CD14-positive monocyte (primary cell): ENCODE data around the gene SETD3. TPM values are rescaled to one million over a fixed set of nuclear protein-coding genes. Genes with fewer than 3 reads are reported as not detected.

Experiments
- DNase-seq, 3 donors: peaks; one replicate each; pipeline ENCODE4 v3.0.0-alpha.2; 2011 to 2022
- H2AFZ ChIP-seq: 2 replicates; pipeline ENCODE4 v1.6.0; 2012; ENCODE audit warnings: mild to moderate bottlenecking, low read depth, low read length, inconsistent platforms; ENCODE audit not compliant: insufficient read depth, poor library complexity, severe bottlenecking
- H3K27ac ChIP-seq, 2 donors: 1 replicate in 1 of 2; 2 replicates in 1 of 2; pipeline ENCODE4 v1.5.1; 2012 to 2013; ENCODE audit warnings: low read length in 2 of 2, control low read depth in 1 of 2, inconsistent platforms in 1 of 2, low read depth in 1 of 2, mild to moderate bottlenecking in 1 of 2
- H3K27me3 ChIP-seq, 2 donors: one replicate each; pipeline versions ENCODE4 v1.6.0 to v1.6.1; 2011 to 2013; ENCODE audit warnings: low read length in 2 of 2; ENCODE audit not compliant: control insufficient read depth in 2 of 2, insufficient read depth in 2 of 2
- H3K36me3 ChIP-seq, 2 donors: replicated peaks in 1 of 2; 1 replicate in 1 of 2; 2 replicates in 1 of 2; pipeline versions ENCODE4 v1.5.1 to v1.6.1; 2012 to 2013; ENCODE audit warnings: low read length in 2 of 2, control low read depth in 1 of 2, inconsistent platforms in 1 of 2, mild to moderate bottlenecking in 1 of 2; ENCODE audit not compliant: insufficient read depth in 2 of 2, control insufficient read depth in 1 of 2
- H3K4me1 ChIP-seq, 2 donors: 1 replicate in 1 of 2; 2 replicates in 1 of 2; pipeline versions ENCODE4 v1.5.1 to v1.6.1; 2012 to 2013; ENCODE audit warnings: low read length in 2 of 2, control low read depth in 1 of 2, inconsistent platforms in 1 of 2, mild to moderate bottlenecking in 1 of 2, moderate library complexity in 1 of 2; ENCODE audit not compliant: insufficient read depth in 2 of 2, control insufficient read depth in 1 of 2
- H3K4me2 ChIP-seq: replicated peaks from 2 replicates; pipeline ENCODE3; 2012; ENCODE audit warnings: low read length, moderate library complexity, mild to moderate bottlenecking; ENCODE audit not compliant: poor library complexity, severe bottlenecking; ENCODE audit errors: extremely low read depth
- H3K4me3 ChIP-seq, 3 experiments: fragments of 200-600 bp in 1 of 3; sonication (generic) in 1 of 3; replicated peaks in 1 of 3; 1 replicate in 2 of 3; 2 replicates in 1 of 3; pipeline ENCODE4 v1.5.1; 2011 to 2013; ENCODE audit warnings: low read length in 3 of 3, mild to moderate bottlenecking in 3 of 3, control low read depth in 2 of 3, low read depth in 2 of 3, inconsistent platforms in 1 of 3, moderate library complexity in 1 of 3
- H3K79me2 ChIP-seq: 2 replicates; pipeline ENCODE4 v1.6.0; 2012; ENCODE audit warnings: mild to moderate bottlenecking, control low read depth, inconsistent platforms, low read length, moderate library complexity; ENCODE audit not compliant: insufficient read depth
- H3K9ac ChIP-seq: 2 replicates; pipeline ENCODE4 v1.6.0; 2017; ENCODE audit warnings: low read length, mild to moderate bottlenecking; ENCODE audit not compliant: insufficient read depth, poor library complexity, severe bottlenecking
- H3K9me3 ChIP-seq, 2 donors: replicated peaks in 1 of 2; 1 replicate in 1 of 2; 2 replicates in 1 of 2; pipeline versions ENCODE4 v1.5.1 to v1.6.1; 2012 to 2013; ENCODE audit warnings: low read length in 2 of 2, control low read depth in 1 of 2; ENCODE audit not compliant: control insufficient read depth in 1 of 2, insufficient read depth in 1 of 2
- H4K20me1 ChIP-seq: 2 replicates; pipeline ENCODE4 v1.6.0; 2012; ENCODE audit warnings: mild to moderate bottlenecking, low read length, control low read depth, moderate library complexity; ENCODE audit not compliant: insufficient read depth
- H3K27ac Mint-ChIP-seq, 7 donors: one replicate each; pipeline ENCODE4 v1.8.0; 2020; ENCODE audit warnings: mild to moderate bottlenecking in 7 of 7, mixed read lengths in 7 of 7, moderate library complexity in 6 of 7, inconsistent platforms in 2 of 7
- H3K27me3 Mint-ChIP-seq, 3 donors: one replicate each; pipeline ENCODE4 v1.8.0; 2021 to 2022; ENCODE audit warnings: low read depth in 3 of 3, mild to moderate bottlenecking in 3 of 3, mixed read lengths in 3 of 3, moderate library complexity in 3 of 3, inconsistent platforms in 1 of 3
- H3K36me3 Mint-ChIP-seq, 2 donors: one replicate each; pipeline ENCODE4 v1.8.0; 2020; ENCODE audit warnings: mixed read lengths in 2 of 2, inconsistent platforms in 1 of 2, mild to moderate bottlenecking in 1 of 2
- H3K4me1 Mint-ChIP-seq: one replicate; pipeline ENCODE4 v1.8.0; 2020; ENCODE audit warnings: mild to moderate bottlenecking, mixed read lengths
- H3K4me3 Mint-ChIP-seq, 2 donors: one replicate each; pipeline ENCODE4 v1.8.0; 2020; ENCODE audit warnings: mild to moderate bottlenecking in 2 of 2, mixed read lengths in 2 of 2, moderate library complexity in 1 of 2
- H3K9me3 Mint-ChIP-seq, 7 donors: one replicate each; pipeline ENCODE4 v1.8.0; 2020 to 2022; ENCODE audit warnings: mixed read lengths in 7 of 7, mild to moderate bottlenecking in 6 of 7, moderate library complexity in 6 of 7, inconsistent platforms in 2 of 7
- CTCF ChIP-seq: fragments of 200-600 bp; IDR thresholded peaks from one replicate; pipeline ENCODE4 v1.8.0; 2022; ENCODE audit warnings: antibody characterized with exemption, mild to moderate bottlenecking
- WGBS: methylation state at CpG from one replicate; pipeline ENCODE4 v1.1.5; 2013; ENCODE audit warnings: missing lambda C conversion rate; ENCODE audit not compliant: insufficient coverage; 5-methylcytosine and 5-hydroxymethylcytosine counted together
- intact Hi-C, 2 donors: fragments of 100-400 bp; cut with micrococcal nuclease; formaldehyde crosslinking; loops; one replicate each; pipeline versions ENCODE4 v1.15.0 to v1.15.1; 2023
- polyA plus RNA-seq, 3 donors: library from polyadenylated mRNA; depleted of rRNA in 1 of 3; unstranded in 2 of 3; stranded (reverse) in 1 of 3; fragments of 300-500 nt in 2 of 3; fragments of >200 nt in 1 of 3; fragmentation: Illumina TruSeq in 2 of 3; gene quantifications; 1 replicate in 2 of 3; 2 replicates in 1 of 3; pipeline ENCODE4 v1.2.3, GENCODE V29; 2012 to 2021

The SETD3 gene
- polyA plus RNA-seq, 3 donors = 22.9 to 39.5 (median 38.7) TPM

DNA sequence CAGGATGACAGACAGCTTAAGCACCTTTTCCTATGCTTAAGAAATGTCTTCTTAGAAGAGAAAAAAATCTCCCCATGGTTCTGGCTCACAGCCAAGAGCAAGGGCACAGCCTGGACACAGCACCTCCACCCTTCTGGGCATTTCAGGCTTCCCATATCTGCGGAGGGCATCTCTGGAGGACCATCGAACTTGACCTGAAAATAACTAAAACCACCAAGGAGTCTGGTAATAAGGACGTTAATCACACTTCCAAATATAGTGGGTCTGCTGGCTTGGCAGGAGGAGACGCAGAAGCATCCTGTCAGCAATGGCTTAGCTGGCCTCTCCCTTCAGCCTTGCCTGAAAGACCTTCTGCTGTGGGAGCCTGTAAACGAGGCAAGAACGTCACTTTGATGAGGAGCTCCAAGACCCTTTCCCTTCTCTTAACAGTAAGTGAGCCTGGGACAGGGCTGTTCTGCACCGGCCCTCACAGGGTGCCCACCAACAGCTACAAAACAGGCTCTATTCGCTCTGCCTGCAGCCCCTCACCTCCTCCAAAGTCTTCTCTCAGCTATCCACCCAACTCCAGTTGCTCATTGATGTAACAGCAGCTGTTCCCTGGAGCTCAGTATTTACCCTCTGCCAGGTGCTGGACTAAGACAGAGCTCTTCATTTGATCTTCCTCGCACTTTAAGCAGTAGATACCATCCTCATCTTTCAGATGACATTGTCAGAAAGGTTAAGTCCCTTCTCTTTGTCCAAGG is 13.2 kb downstream of the SETD3 start:
- H2AFZ ChIP-seq = no peak overlapping the region
- H3K36me3 Mint-ChIP-seq = peaks cover 34 to 38% of the 10 kb centered on the region in 2 donors
- peaks cover 6% of the 10 kb centered on the region for H3K4me1 Mint-ChIP-seq
- H3K27ac ChIP-seq = no peak overlapping the region
- no peak overlapping the region for H3K4me2 ChIP-seq
- H3K27ac Mint-ChIP-seq = peak overlapping the region in 5 of 7 donors; percentile 32 to 73 (median 60)
- peaks cover 82% of the 10 kb centered on the region for H4K20me1 ChIP-seq
- no peak overlapping the region for H3K9ac ChIP-seq
- H3K4me3 ChIP-seq = no peak overlapping the region
- H3K4me3 Mint-ChIP-seq = no peak overlapping the region
- H3K36me3 ChIP-seq = peaks cover 30 to 42% of the 10 kb centered on the region in 2 donors
- no peaks in the 10 kb centered on the region for H3K27me3 Mint-ChIP-seq
- WGBS = 90% methylated on average over 8 of the region's 9 CpGs
- H3K27me3 ChIP-seq = no peaks in the 10 kb centered on the region
- DNase-seq = no peak
- H3K4me1 ChIP-seq = peaks cover 0 to under 1% of the 10 kb centered on the region in 2 donors
- no peaks in the 10 kb centered on the region for H3K9me3 Mint-ChIP-seq
- H3K79me2 ChIP-seq = peaks cover 79% of the 10 kb centered on the region
- intact Hi-C loops = no loop called here
- no peak for TF ChIP-seq CTCF
- H3K9me3 ChIP-seq = no peaks in the 10 kb centered on the region

DNA sequence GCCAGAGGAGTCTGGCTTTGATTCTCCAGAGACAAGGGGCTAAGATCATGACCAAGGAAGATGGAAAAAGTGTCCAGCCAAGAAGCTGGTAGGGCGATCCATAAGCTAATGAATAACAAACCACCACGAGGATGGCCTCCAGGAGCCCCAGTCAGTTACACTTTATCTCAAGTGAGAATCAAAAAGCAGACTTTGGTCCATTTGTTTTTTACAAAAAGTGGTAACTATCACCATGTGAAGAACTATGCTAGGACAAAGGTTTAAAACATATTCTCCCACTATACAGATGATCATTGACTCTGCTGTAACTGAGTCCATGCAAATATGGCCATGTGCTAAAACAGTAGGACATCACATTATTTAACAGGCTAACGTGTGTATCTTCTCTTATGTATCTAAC is 13.9 kb downstream of the SETD3 start:
- Histone ChIP-seq H3K36me3 (peaks cover 34 to 50% of the 10 kb centered on the region in 2 donors), H3K9ac (no peak overlapping the region), H3K79me2 (peaks cover 75% of the 10 kb centered on the region), H3K9me3 (no peaks in the 10 kb centered on the region), H3K4me3 (no peak overlapping the region), H3K27ac (no peak overlapping the region), H3K4me2 (no peak overlapping the region), H4K20me1 (peaks cover 80% of the 10 kb centered on the region), H2AFZ (no peak overlapping the region), H3K4me1 (peaks cover 0 to 6% of the 10 kb centered on the region in 2 donors), H3K27me3 (no peaks in the 10 kb centered on the region)
- Mint-ChIP-seq H3K4me1 (peaks cover 13% of the 10 kb centered on the region), H3K36me3 (peaks cover 41 to 46% of the 10 kb centered on the region in 2 donors), H3K4me3 (no peak overlapping the region), H3K9me3 (no peaks in the 10 kb centered on the region), H3K27me3 (peaks cover 0 to 1% (median 0%) of the 10 kb centered on the region in 3 donors), H3K27ac (peak overlapping the region in 1 of 7 donors; percentile 70)
- 92% methylated on average over 2 of the region's 3 CpGs for WGBS
- no peak for DNase-seq
- intact Hi-C loops = no loop called here
- no peak for TF ChIP-seq CTCF
